B cell (primary cell): ENCODE measurements around the gene PIH1D1.

Source experiments
- CTCF ChIP-seq: fragments of 200-600 bp; IDR thresholded peaks from one replicate; pipeline ENCODE4 v1.8.0; 2022; ENCODE audit warnings: antibody characterized with exemption, mild to moderate bottlenecking
- EZH2 ChIP-seq: IDR thresholded peaks from 2 replicates; pipeline ENCODE4 v1.6.1; 2012; ENCODE audit warnings: borderline replicate concordance, low read depth, mild to moderate bottlenecking, moderate library complexity, low read length; ENCODE audit not compliant: insufficient read depth, poor library complexity, severe bottlenecking

- TF ChIP-seq CTCF: no peak
- TF ChIP-seq EZH2: no peak
These were observed 15.9 kb downstream of the PIH1D1 start for GRCh38 chr19:49435670-49436069.
